Measurements from ENCODE around the gene SPECC1. TPM values are rescaled to one million over a fixed set of nuclear protein-coding genes. Genes with fewer than 3 reads are reported as not detected.
"Not testable (repeated sequence)": the region's sequence is repeated elsewhere in the genome, so short reads cannot be mapped to it uniquely, and the experiment has no call there.

SPECC1 gene
- total RNA-seq, 1 donor from 2014 or later: 82.8 TPM

GRCh38 chr17:20010099-20010863 lies 1.1 kb downstream of the SPECC1 start:
- DNase-seq (ENCODE audit: low spot score): peak; percentile 75

GRCh38 chr17:20010936-20011335 lies 1.8 kb downstream of the SPECC1 start:
- DNase-seq (ENCODE audit: low spot score): no peak

GRCh38 chr17:20012017-20012536 lies 2.9 kb downstream of the SPECC1 start:
- no peak for DNase-seq (ENCODE audit: low spot score)

GRCh38 chr17:20016475-20016992 lies 7.4 kb downstream of the SPECC1 start:
- not testable (repeated sequence) for DNase-seq (ENCODE audit: low spot score)

DNA sequence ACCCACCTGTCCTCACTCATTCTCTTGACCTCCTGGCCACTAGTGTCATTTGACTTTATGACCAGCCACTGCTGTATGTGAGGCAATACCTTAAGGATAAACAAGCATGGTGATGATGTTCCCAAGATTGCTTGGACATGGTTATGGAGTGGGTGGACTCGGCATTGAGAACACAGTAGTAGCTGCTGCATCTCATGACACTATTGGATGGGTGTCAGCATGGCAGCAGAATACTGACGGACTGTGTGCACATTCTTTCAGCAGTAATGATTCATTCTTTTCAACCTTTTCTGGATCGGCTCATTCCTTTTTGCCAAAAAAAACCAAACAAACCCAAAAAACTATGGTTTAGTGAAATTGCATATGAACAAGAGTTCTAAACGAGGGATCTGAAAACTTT lies 13.5 kb downstream of the SPECC1 start:
- DNase-seq (ENCODE audit: low spot score): no peak

- no peak for DNase-seq (ENCODE audit: low spot score)
Observed at GRCh38 chr17:20026960-20027359, 17.8 kb downstream of the SPECC1 start.

DNA sequence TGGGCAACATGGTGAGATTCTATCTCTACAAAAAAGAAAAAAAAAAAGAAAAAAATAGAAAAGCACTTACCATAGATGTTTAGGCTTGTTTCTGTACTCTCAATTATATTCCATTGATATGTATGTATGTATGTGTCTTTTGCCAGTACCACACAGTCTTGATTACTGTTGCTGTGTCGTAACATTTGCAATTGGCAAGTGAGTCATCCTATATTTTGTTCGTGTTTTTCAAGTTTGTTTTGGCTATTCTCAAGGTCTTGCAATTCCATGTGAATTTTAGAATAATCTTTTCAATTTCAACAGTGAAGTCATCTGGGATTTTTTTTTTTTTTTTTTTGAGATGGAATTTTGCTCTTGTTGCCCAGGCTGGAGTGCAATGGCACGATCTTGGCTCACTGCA lies 19.3 kb downstream of the SPECC1 start:
- DNase-seq (ENCODE audit: low spot score): no peak

GRCh38 chr17:20032636-20033035 lies 23.5 kb downstream of the SPECC1 start:
- no peak for DNase-seq (ENCODE audit: low spot score)

DNA sequence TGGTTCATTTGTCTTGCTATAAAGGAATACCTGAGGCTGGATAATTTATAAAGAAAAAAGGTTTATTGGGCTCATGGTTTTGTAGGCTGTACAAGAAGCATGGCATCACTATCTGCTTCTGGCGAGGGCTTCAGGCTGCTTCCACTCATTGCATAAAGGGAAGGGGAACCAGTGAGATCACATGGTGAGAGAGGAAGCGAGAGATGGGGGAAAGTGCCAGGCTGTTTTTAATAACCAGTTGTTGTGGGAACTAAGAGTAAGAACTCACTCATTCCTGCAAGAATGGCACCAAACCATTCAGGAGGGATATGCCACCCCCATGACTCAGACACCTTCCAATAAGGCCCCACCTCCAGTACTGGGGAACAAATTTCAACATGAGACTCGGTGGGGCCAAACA lies 24.3 kb downstream of the SPECC1 start:
- DNase-seq (ENCODE audit: low spot score): no peak

GRCh38 chr17:20035501-20035900 lies 26.3 kb downstream of the SPECC1 start:
- DNase-seq (ENCODE audit: low spot score): no peak

DNA sequence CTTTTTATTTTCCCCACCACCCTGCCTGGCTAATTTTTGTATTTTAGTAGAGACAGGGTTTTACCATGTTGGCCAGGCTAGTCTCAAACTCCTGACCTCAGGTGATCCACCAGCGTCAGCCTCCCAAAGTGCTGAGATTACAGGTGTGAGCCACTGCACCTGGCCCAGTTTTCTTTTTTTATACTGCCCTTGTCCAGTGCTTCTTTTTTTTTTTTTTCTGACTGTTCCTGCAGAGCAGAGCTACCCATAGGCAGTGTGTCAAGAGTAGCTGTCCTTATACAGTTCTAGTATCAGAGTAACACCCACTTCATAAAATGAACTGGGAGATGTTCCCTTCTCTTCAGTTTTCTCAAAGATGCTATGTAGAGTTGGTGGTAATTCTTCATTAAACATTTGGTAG lies 28.1 kb downstream of the SPECC1 start:
- not testable (repeated sequence) for DNase-seq (ENCODE audit: low spot score)

GRCh38 chr17:20039037-20039436 lies 29.9 kb downstream of the SPECC1 start:
- no peak for DNase-seq (ENCODE audit: low spot score)

DNA sequence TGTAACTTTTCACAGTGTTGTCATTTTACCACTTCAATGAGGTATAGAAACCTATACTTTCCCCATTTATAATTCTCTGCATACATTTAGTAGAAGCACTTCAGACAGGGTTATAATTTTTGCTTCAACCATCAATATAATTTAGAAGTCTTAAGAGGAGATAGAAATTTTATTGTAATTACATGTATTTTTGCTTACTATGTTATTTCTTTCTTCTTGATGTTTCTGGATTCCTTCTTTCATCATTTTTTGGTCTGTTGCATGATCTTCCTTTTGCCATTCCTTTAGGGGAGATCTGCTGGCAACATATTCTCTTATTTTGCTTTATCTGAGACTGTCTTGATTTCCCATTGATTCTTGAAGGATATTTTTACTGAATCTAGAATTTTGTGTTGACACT lies 31.1 kb downstream of the SPECC1 start:
- no peak for DNase-seq (ENCODE audit: low spot score)

DNA sequence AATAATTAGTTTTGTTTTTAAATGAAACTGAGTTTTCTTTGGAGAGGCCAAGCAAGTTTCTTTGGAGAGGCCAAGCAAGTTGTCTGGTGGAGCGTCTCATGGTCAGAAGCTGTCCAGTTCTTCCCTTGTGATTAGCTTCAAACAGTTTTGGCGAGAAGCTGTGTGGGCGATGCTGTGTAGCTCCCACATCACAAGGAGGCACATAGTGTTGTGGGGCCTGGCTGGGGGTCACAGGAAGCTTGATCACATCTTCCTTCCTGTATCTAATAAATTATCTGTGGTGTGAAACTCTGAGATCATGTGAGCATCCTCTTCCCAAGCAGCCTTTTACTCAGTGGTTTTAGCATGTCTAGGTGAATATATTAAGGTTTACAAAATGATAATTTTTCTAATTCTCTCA lies 33.9 kb downstream of the SPECC1 start:
- no peak for DNase-seq (ENCODE audit: low spot score)

- DNase-seq (ENCODE audit: low spot score): no peak
Observed at GRCh38 chr17:20045476-20045875, 36.3 kb downstream of the SPECC1 start.

GRCh38 chr17:20046629-20047028 lies 37.5 kb downstream of the SPECC1 start:
- DNase-seq (ENCODE audit: low spot score): no peak

DNA sequence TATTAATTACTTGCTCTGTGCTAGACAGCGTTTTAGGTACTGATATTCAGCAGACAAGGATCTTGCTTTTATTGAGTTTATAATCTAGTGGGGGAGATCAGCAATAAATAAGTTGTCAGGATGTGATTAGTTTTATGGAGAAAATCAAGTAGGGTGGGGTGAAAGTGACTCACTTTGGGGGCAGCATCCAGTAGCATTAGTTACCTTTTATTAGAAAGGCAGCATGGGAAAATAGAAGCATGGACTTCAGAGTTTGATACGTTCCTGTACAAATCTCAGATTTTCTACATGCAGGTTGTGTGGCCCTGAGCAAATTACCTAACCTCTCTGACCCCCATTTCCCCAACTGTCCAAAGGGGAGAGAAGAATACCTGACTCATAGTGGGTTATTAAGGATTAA lies 42.5 kb downstream of the SPECC1 start:
- DNase-seq (ENCODE audit: low spot score): no peak

- no peak for DNase-seq (ENCODE audit: low spot score)
Observed at GRCh38 chr17:20053361-20053964, 44.3 kb downstream of the SPECC1 start.

DNA sequence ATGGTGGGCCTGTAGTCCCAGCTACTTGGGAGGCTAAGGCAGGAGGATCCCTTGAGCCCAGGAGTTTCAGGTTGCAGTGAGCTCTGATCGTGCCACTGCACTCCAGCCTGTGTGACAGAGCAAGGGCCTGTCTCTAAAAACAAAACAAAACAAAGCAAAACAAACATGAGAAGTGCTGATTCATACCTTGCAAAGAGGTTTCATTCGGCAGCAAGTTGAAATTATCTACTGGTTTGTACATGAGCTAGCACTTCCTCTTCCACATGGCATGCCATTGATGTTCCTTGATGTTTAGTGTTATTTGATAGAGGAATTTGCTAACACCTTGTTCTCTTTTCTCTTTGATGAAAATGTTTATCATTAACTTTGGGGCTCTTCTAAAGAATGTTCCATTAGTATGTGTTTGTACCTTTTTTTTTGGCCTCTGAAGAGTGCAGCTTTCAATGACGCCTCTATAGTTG lies 50.6 kb downstream of the SPECC1 start:
- DNase-seq (ENCODE audit: low spot score): no peak

DNA sequence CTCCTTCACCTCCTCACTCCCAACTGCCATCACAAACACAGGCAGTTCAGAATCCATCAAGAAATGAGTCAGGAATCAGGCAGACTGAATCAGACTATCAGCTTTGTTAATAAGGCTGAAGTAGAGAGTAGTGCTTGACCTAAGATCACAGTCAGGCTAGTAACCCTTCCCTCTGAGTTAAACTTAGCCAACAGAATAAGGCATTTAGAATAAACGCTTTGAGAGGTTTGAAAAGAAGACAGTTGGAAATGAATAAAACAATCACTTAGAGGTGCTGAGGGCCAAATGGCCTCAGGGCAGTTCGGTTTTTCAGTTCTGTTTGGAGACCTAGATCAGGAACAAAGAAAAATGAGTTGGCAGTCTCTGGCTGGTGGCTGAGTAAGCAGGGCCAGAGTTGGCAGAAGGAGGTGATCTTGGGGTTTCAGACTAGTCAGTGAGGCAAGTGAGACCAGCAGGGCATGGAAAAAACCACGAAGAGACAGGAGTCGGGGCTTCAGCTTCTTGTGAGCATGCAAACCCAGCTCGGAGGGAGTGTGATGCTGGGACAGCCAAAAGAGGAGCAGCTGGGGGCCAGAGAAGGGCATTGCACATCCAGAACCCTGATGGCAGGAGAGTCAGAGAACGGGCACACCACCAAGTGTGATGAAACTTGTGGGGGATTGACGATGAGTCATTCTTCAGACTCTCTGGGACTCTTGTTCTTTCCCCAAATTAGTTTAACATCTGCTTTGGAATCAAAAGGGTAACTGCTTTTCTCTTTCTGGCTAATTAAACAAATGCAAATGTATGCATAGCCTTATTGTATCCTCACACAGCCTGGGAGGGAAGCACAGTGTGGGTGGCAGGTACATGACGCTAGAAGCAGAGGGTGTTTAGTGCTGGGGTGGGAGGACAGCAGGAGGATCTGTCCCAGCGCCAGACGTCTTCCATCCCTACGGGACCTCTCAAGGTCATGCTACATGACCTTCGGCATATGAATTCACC lies 54.8 kb downstream of the SPECC1 start:
- DNase-seq (ENCODE audit: low spot score): peak; percentile 74

- peak; percentile 80 for DNase-seq (ENCODE audit: low spot score)
Observed at GRCh38 chr17:20066253-20066652, 57.1 kb downstream of the SPECC1 start.

GRCh38 chr17:20067711-20068110 lies 58.6 kb downstream of the SPECC1 start:
- no peak for DNase-seq (ENCODE audit: low spot score)
